HCT116 (cell line): ENCODE data around the gene B4GALNT3. TPM values are rescaled to one million over a fixed set of nuclear protein-coding genes. Genes with fewer than 3 reads are reported as not detected.
A peak's percentile ranks its signal among the peaks of the same experiment; 100 is the strongest.

Source experiments
- ATAC-seq: fragments of 200-7000 bp; cut with Tn5 transposase; 2 replicates; pipeline ENCODE4 v1.9.1; 2020; ENCODE audit warnings: mild to moderate bottlenecking, moderate library complexity
- BruUV-seq: library from RNA; stranded (reverse); fragments of 400-500 nt; replicated peaks from 2 replicates; lab custom pipeline; 2021; lab: Mats Ljungman, UMichigan
- CTCF ChIA-PET: fragments of 300-600 bp; sonication (Branson Sonifier 250); formaldehyde crosslinking; loops from one replicate; lab custom pipeline; 2021; ENCODE audit warnings: antibody characterized with exemption; lab: Charles Lee
- POLR2A ChIA-PET: fragments of 300-600, 350-600 bp; sonication (Branson Sonifier 250); formaldehyde crosslinking; loops from one replicate; lab custom pipeline; 2021; ENCODE audit warnings: antibody characterized with exemption; lab: Charles Lee
- RAD21 ChIA-PET, 2 experiments: fragments of 300-600 bp; sonication (Branson Sonifier 250); formaldehyde crosslinking; loops; one replicate each; lab custom pipeline; 2023; ENCODE audit warnings: low total read pairs in 2 of 2; ENCODE audit not compliant: uncharacterized antibody in 2 of 2, unreplicated experiment in 2 of 2, low non-redundant PET in 1 of 2; lab: Charles Lee
- DNase-seq: peaks from one replicate; pipeline ENCODE4 v3.0.0-alpha.2; 2010; ENCODE audit warnings: low read depth, low spot score
- H2AFZ ChIP-seq: fragments of 200-600 bp; shearing (Covaris generic), sonication (generic); 2 replicates; pipeline ENCODE4 v1.6.1; 2017; ENCODE audit warnings: low read depth, mixed run types, mixed read lengths, antibody characterized with exemption, low read length; ENCODE audit not compliant: poor library complexity, severe bottlenecking
- H3K27ac ChIP-seq: 2 replicates; pipeline ENCODE4 v1.5.1; 2012; ENCODE audit warnings: low read depth, low read length
- H3K27me3 ChIP-seq: fragments of 200-600 bp; sonication (generic); 2 replicates; pipeline ENCODE4 v1.6.1; 2016; ENCODE audit warnings: mixed run types, low read length, mixed read lengths; ENCODE audit not compliant: insufficient read depth
- H3K36me3 ChIP-seq, 2 experiments: fragments of 200-500 bp in 1 of 2; fragments of 200-600 bp in 1 of 2; sonication (Bioruptor generic) in 1 of 2; sonication (generic) in 1 of 2; 2 replicates each; pipeline versions ENCODE4 v1.5.1 to v1.6.1; 2014 to 2016; ENCODE audit warnings: low read length in 2 of 2, inconsistent platforms in 1 of 2, mixed read lengths in 1 of 2, mixed run types in 1 of 2; ENCODE audit not compliant: insufficient read depth in 2 of 2, control insufficient read depth in 1 of 2
- H3K4me1 ChIP-seq, 2 experiments: fragments of 200-600 bp in 1 of 2; sonication (generic) in 1 of 2; 2 replicates each; pipeline versions ENCODE4 v1.5.1 to v1.6.1; 2012 to 2017; ENCODE audit warnings: low read length in 2 of 2, inconsistent platforms in 1 of 2, mild to moderate bottlenecking in 1 of 2, mixed read lengths in 1 of 2, mixed run types in 1 of 2, moderate library complexity in 1 of 2; ENCODE audit not compliant: insufficient read depth in 2 of 2, control insufficient read depth in 1 of 2
- H3K4me2 ChIP-seq: fragments of 200-600 bp; sonication (generic); 2 replicates; pipeline ENCODE4 v1.6.1; 2017; ENCODE audit warnings: mixed run types, low read length, mixed read lengths
- H3K4me3 ChIP-seq, 2 experiments: fragments of 200-600 bp in 1 of 2; sonication (generic) in 1 of 2; replicated peaks in 1 of 2; 2 replicates each; pipeline ENCODE4 v1.5.1; 2011 to 2016; ENCODE audit warnings: low read length in 2 of 2, control low read depth in 1 of 2, low read depth in 1 of 2, mild to moderate bottlenecking in 1 of 2, mixed read lengths in 1 of 2, mixed run types in 1 of 2
- H3K79me2 ChIP-seq: fragments of 200-600 bp; sonication (generic); 2 replicates; pipeline ENCODE4 v1.6.1; 2017; ENCODE audit warnings: mild to moderate bottlenecking, mixed run types, low read length, moderate library complexity, mixed read lengths; ENCODE audit not compliant: insufficient read depth
- H3K9ac ChIP-seq: fragments of 200-600 bp; sonication (generic); 2 replicates; pipeline ENCODE4 v1.6.1; 2016; ENCODE audit warnings: low read length, mixed read lengths
- H3K9me2 ChIP-seq: fragments of 200-600 bp; sonication (generic), shearing (Covaris generic); 2 replicates; pipeline ENCODE4 v1.6.1; 2017; ENCODE audit warnings: mixed run types, mild to moderate bottlenecking, moderate library complexity; ENCODE audit not compliant: insufficient read depth
- H3K9me3 ChIP-seq, 2 experiments: fragments of 200-500 bp in 1 of 2; fragments of 200-600 bp in 1 of 2; sonication (Bioruptor generic) in 1 of 2; sonication (generic) in 1 of 2; 2 replicates each; pipeline ENCODE4 v1.6.1; 2014 to 2017; ENCODE audit warnings: low read length in 2 of 2, mixed read lengths in 2 of 2, inconsistent platforms in 1 of 2, low read depth in 1 of 2, mild to moderate bottlenecking in 1 of 2, mixed run types in 1 of 2, moderate library complexity in 1 of 2; ENCODE audit not compliant: control insufficient read depth in 1 of 2, insufficient read depth in 1 of 2
- H4K20me1 ChIP-seq: fragments of 200-600 bp; sonication (generic), shearing (Covaris generic); 2 replicates; pipeline ENCODE4 v1.6.1; 2017; ENCODE audit warnings: mixed run types, mild to moderate bottlenecking, moderate library complexity; ENCODE audit not compliant: insufficient read depth
- CBX3 ChIP-seq: IDR thresholded peaks from 2 replicates; pipeline ENCODE4 v1.6.1; 2012; ENCODE audit warnings: low read depth
- FOSL1 ChIP-seq: IDR thresholded peaks from 2 replicates; pipeline ENCODE4 v1.6.1; 2012; ENCODE audit warnings: low read depth
- JUND ChIP-seq: IDR thresholded peaks from 2 replicates; pipeline ENCODE4 v1.6.1; 2012
- POLR2A ChIP-seq: IDR thresholded peaks from 2 replicates; pipeline ENCODE4 v1.7.0; 2011; ENCODE audit warnings: borderline replicate concordance; ENCODE audit not compliant: insufficient read depth, insufficient read length; ENCODE audit errors: extremely low read depth
- POLR2AphosphoS5 ChIP-seq: IDR thresholded peaks from 2 replicates; pipeline ENCODE4 v1.6.1; 2011; ENCODE audit warnings: mild to moderate bottlenecking, low read depth, low read length, moderate library complexity
- RAD21 ChIP-seq: IDR thresholded peaks from 2 replicates; pipeline ENCODE4 v1.6.1; 2012; ENCODE audit warnings: low read depth, mild to moderate bottlenecking
- SIN3A ChIP-seq: IDR thresholded peaks from 2 replicates; pipeline ENCODE4 v1.6.1; 2012; ENCODE audit warnings: low read depth
- ZNF274 ChIP-seq: fragments of 200-500 bp; sonication (Bioruptor generic); IDR thresholded peaks from 2 replicates; pipeline ENCODE4 v1.6.1; 2014; ENCODE audit warnings: mild to moderate bottlenecking, low read depth, low read length, inconsistent platforms
- intact Hi-C: fragments of 100-400 bp; cut with micrococcal nuclease; formaldehyde crosslinking; loops from 2 replicates; pipeline ENCODE4 v1.10.0; 2022
- total RNA-seq: library from RNA; stranded (reverse); gene quantifications from one replicate; pipeline ENCODE4 v1.2.1, GENCODE V29; 2021; ENCODE audit not compliant: unreplicated experiment
- TF ChIP-seq, protein P1 (sequence below): IDR thresholded peaks from 2 replicates; pipeline ENCODE4 v1.6.1; 2012
- TF ChIP-seq, protein P2 (sequence below): IDR thresholded peaks from 2 replicates; pipeline ENCODE4 v1.6.1; 2012

B4GALNT3 gene
- total RNA-seq, 1 experiment from 2014 or later: 18.2 TPM

DNA sequence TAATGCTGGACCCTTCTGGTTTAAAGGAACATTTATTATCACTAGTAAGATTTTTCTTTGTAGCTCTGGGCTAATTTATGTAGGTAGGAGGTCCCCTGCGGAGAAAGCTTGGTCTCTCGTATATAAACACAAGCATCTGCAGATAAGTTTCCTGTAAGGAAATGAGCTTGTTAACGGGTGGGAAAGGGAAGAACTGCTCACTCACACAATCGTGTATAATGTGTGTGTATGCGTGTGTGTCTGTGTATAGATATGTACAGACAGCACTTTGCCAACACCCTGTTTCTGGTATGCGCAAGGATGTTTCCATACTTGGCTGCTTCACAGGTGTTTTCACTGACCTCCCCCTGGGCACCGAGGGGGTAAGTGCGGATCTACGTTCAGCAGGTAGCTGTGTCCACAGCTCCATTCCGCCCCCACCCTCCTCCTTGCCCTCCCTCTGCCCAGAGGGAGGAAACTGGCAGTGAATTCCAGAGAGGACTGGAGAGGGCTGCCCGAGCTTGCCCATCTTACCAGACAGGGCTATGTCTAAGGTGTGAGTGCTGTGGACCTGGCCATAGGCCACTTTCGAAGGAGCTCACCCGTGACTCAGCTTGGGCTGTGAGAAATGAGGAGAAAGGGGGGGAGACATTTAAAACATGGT, 138.3 kb downstream of the B4GALNT3 start:
- CTCF ChIA-PET: no interaction called here

DNA sequence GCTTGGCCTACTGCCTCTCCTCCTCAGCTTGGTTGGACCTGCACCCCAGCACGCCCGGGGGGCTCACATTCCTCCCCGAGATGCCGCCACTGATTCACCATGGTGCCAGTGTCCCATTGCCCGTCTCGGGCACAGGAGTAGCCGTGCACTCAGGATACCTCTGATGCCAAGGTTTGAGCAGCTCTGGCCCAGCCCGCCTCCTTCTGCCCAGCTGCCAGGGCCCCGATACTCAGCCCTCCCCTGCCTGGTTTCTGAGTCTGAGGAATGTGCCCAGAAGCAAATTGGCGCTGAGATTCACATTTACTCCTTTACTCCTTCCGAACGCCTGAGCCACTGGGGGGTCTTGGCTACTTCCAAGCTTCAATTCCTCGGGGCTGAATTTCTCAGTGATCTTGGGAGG, 140.0 kb downstream of the B4GALNT3 start:
- H3K4me2 ChIP-seq: no peak overlapping the region
- H3K27ac ChIP-seq: no peak overlapping the region
- no TSS peak for BruUV-seq
- intact Hi-C loops: no loop called here
- no peaks in the 10 kb centered on the region for H4K20me1 ChIP-seq
- H3K4me1 ChIP-seq: peaks cover 0 to 3% of the 10 kb centered on the region in 2 experiments; a peak in 1 of 4 replicates
- ChIA-PET POLR2A (no interaction called here), CTCF (no interaction called here), RAD21 (no interaction called here)
- H3K9me3 ChIP-seq: no peaks in the 10 kb centered on the region
- no peaks in the 10 kb centered on the region for H3K36me3 ChIP-seq
- H3K9me2 ChIP-seq: no peaks in the 10 kb centered on the region
- no peak for DNase-seq
- no peak for TF ChIP-seq ZNF274
- no peak for TF ChIP-seq FOSL1
- TF ChIP-seq JUND: no peak
- TF ChIP-seq, protein P1, sequence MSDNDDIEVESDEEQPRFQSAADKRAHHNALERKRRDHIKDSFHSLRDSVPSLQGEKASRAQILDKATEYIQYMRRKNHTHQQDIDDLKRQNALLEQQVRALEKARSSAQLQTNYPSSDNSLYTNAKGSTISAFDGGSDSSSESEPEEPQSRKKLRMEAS: no peak
- no peak for TF ChIP-seq SIN3A
- no peak for TF ChIP-seq CBX3
- TF ChIP-seq, protein P2, sequence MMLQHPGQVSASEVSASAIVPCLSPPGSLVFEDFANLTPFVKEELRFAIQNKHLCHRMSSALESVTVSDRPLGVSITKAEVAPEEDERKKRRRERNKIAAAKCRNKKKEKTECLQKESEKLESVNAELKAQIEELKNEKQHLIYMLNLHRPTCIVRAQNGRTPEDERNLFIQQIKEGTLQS: no peak
- no peak for TF ChIP-seq POLR2AphosphoS5
- no peak for TF ChIP-seq POLR2A
- no peaks in the 10 kb centered on the region for H3K27me3 ChIP-seq
- no peaks in the 10 kb centered on the region for H3K79me2 ChIP-seq
- H2AFZ ChIP-seq: no peak overlapping the region
- H3K4me3 ChIP-seq: no peak overlapping the region
- ATAC-seq: no peak
- H3K9ac ChIP-seq: no peak overlapping the region

More for the DNA sequence above, 138.3 kb downstream of the B4GALNT3 start:
- TF ChIP-seq RAD21: peak; percentile 18; the same call in 1 of the 2 replicates
- no peak for TF ChIP-seq POLR2A
- no peaks in the 10 kb centered on the region for H3K27me3 ChIP-seq
- BruUV-seq: no TSS peak
- RAD21 ChIA-PET: no interaction called here
- POLR2A ChIA-PET: no interaction called here
- H3K27ac ChIP-seq: no peak overlapping the region
- peaks cover 0 to 3% of the 10 kb centered on the region in 2 experiments; a peak in 1 of 4 replicates for H3K4me1 ChIP-seq
- no peak overlapping the region for H2AFZ ChIP-seq
- DNase-seq (no peak), ATAC-seq (peak; percentile 52; the same call in 1 of the 2 replicates)
- no peak overlapping the region for H3K9ac ChIP-seq
- intact Hi-C loops: no loop called here
- H3K4me2 ChIP-seq: no peak overlapping the region
- no peaks in the 10 kb centered on the region for H3K9me2 ChIP-seq
- H3K4me3 ChIP-seq: no peak overlapping the region
- H3K36me3 ChIP-seq: no peaks in the 10 kb centered on the region
- H3K79me2 ChIP-seq: no peaks in the 10 kb centered on the region
- no peaks in the 10 kb centered on the region for H3K9me3 ChIP-seq
- H4K20me1 ChIP-seq: no peaks in the 10 kb centered on the region
